AG04450 (cell line): ENCODE results near the gene PHC2. TPM values are rescaled to one million over a fixed set of nuclear protein-coding genes. Genes with fewer than 3 reads are reported as not detected.
A peak's percentile ranks its signal among the peaks of the same experiment; 100 is the strongest.

Experiments
- CTCF ChIA-PET: fragments of 300-600, 350-600 bp; formaldehyde crosslinking; extraction: SDS; loops from one replicate; lab custom pipeline; 2022; ENCODE audit warnings: antibody characterized with exemption, inconsistent platforms; lab: Charles Lee
- POLR2A ChIA-PET: fragments of 350-600 bp; formaldehyde crosslinking; extraction: SDS; loops from one replicate; lab custom pipeline; 2021; ENCODE audit warnings: antibody characterized with exemption, inconsistent platforms; lab: Yijun Ruan, JAX
- DNase-seq: peaks from one replicate; pipeline ENCODE4 v3.0.0-alpha.2; 2011; ENCODE audit warnings: low read depth, low spot score
- H3K27ac ChIP-seq: one replicate; pipeline ENCODE4 v1.5.1; 2012; ENCODE audit warnings: low read depth, low read length, control low read depth
- H3K27me3 ChIP-seq: one replicate; pipeline ENCODE4 v1.6.0; 2012; ENCODE audit warnings: low read length; ENCODE audit not compliant: control insufficient read depth, insufficient read depth
- H3K4me3 ChIP-seq: 2 replicates; pipeline ENCODE4 v1.5.1; 2011; ENCODE audit warnings: mild to moderate bottlenecking, low read depth, low read length, control low read depth
- H3K9me3 ChIP-seq: 2 replicates; pipeline ENCODE4 v1.5.1; 2012; ENCODE audit warnings: low read length; ENCODE audit not compliant: control insufficient read depth, insufficient read depth
- polyA plus RNA-seq: library from polyadenylated mRNA; depleted of rRNA; stranded (reverse); fragments of >200 nt; gene quantifications from 2 replicates; pipeline ENCODE4 v1.2.3, GENCODE V29; 2011
- TF ChIP-seq, protein P1 (sequence below): IDR thresholded peaks from 2 replicates; pipeline ENCODE4 v1.5.1; 2011; ENCODE audit warnings: low read depth, low read length, control low read depth, inconsistent platforms

PHC2 gene
- polyA plus RNA-seq, 1 experiment = 47.1 TPM

- H3K27me3 ChIP-seq = no peaks in the 10 kb centered on the region
- H3K4me3 ChIP-seq = no peak overlapping the region
- TF ChIP-seq, protein P1, sequence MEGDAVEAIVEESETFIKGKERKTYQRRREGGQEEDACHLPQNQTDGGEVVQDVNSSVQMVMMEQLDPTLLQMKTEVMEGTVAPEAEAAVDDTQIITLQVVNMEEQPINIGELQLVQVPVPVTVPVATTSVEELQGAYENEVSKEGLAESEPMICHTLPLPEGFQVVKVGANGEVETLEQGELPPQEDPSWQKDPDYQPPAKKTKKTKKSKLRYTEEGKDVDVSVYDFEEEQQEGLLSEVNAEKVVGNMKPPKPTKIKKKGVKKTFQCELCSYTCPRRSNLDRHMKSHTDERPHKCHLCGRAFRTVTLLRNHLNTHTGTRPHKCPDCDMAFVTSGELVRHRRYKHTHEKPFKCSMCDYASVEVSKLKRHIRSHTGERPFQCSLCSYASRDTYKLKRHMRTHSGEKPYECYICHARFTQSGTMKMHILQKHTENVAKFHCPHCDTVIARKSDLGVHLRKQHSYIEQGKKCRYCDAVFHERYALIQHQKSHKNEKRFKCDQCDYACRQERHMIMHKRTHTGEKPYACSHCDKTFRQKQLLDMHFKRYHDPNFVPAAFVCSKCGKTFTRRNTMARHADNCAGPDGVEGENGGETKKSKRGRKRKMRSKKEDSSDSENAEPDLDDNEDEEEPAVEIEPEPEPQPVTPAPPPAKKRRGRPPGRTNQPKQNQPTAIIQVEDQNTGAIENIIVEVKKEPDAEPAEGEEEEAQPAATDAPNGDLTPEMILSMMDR = no peak
- no peak for DNase-seq
- ChIA-PET POLR2A (interaction anchor here (1.0 kb wide), 1 partner anchor 32 kb away, joined by 3 read pairs; no protein-coding TSS in a partner anchor), CTCF (interaction anchor here (0.6 to 2.3 kb wide), 3 partner anchors 14 to 97 kb away, joined by 3 to 12 read pairs (median 5); no protein-coding TSS in a partner anchor)
- H3K27ac ChIP-seq = peak overlapping the region; percentile 83
- H3K9me3 ChIP-seq = no peaks in the 10 kb centered on the region
Observed at GRCh38 chr1:33374336-33375105, 56.4 kb downstream of the PHC2 start.

DNA sequence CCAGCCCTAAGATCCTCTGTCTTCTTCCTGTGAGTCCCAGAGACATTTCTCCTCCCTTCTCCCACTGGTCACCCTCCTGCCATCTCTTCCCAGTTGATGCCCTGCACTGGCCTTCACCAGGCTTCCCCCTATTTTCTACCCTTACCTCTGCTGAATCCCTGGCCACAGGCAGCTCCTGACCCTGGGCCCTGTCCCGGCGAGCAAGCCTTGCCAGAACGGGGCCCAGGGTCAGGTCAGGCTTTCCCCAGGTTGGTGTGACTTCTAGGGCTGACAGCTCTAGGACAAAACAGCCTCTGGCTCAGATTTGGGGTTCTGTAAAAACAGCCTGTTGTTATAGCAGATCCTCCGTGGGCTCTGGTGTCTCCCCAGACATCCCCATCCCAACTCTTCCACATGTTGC is 57.3 kb downstream of the PHC2 start:
- ChIA-PET POLR2A (interaction anchor here (0.6 kb wide), 1 partner anchor 86 kb away, joined by 3 read pairs; no protein-coding TSS in a partner anchor), CTCF (interaction anchor here (1.0 to 2.3 kb wide), 3 partner anchors 15 to 98 kb away, joined by 3 to 13 read pairs (median 12); no protein-coding TSS in a partner anchor)
- TF ChIP-seq, protein P1 = no peak
- DNase-seq = no peak
- H3K4me3 ChIP-seq = no peak overlapping the region
- no peaks in the 10 kb centered on the region for H3K9me3 ChIP-seq
- H3K27me3 ChIP-seq = no peaks in the 10 kb centered on the region
- H3K27ac ChIP-seq = no peak overlapping the region

- DNase-seq = no peak
- POLR2A ChIA-PET = no interaction called here
- CTCF ChIA-PET = interaction anchor here (0.8 to 2.3 kb wide), 5 partner anchors 16 to 239 kb away, joined by 3 to 13 read pairs (median 3); no protein-coding TSS in a partner anchor
Observed at GRCh38 chr1:33372677-33373076, 58.2 kb downstream of the PHC2 start.

GRCh38 chr1:33372162-33372561 is 58.7 kb downstream of the PHC2 start:
- H3K27me3 ChIP-seq = no peaks in the 10 kb centered on the region
- TF ChIP-seq, protein P1 = no peak

More at GRCh38 chr1:33372677-33373076, 58.2 kb downstream of the PHC2 start:
- H3K9me3 ChIP-seq = no peaks in the 10 kb centered on the region
- H3K4me3 ChIP-seq = no peak overlapping the region
- TF ChIP-seq, protein P1 = peak; percentile 14; the same call in 1 of the 2 replicates
- no peak overlapping the region for H3K27ac ChIP-seq
- H3K27me3 ChIP-seq = no peaks in the 10 kb centered on the region

More at GRCh38 chr1:33372162-33372561, 58.7 kb downstream of the PHC2 start:
- Histone ChIP-seq H3K27ac (no peak overlapping the region), H3K9me3 (peaks cover under 1% of the 10 kb centered on the region; the same call in 1 of the 2 replicates), H3K4me3 (no peak overlapping the region)
- no peak for DNase-seq
- ChIA-PET POLR2A (no interaction called here), CTCF (interaction anchor here (0.8 to 2.3 kb wide), 5 partner anchors 16 to 240 kb away, joined by 3 to 13 read pairs (median 3); no protein-coding TSS in a partner anchor)
